ENCODE results near the gene MRPL55. TPM values are rescaled to one million over a fixed set of nuclear protein-coding genes. Genes with fewer than 3 reads are reported as not detected.
A peak's percentile ranks its signal among the peaks of the same experiment; 100 is the strongest.

The MRPL55 gene
- total RNA-seq, 2 experiments from 2014 or later: 67.8 to 68.3 TPM

GRCh38 chr1:228145463-228146416, 36.6 kb upstream of the MRPL55 start:
- ATAC-seq (no peak), DNase-seq (no peak)
- Mint-ChIP-seq H3K27ac (no peak overlapping the region), H3K4me1 (ENCODE audit: low read depth) (peaks cover 30% of the 10 kb centered on the region), H3K9me3 (no peaks in the 10 kb centered on the region), H3K4me3 (no peak overlapping the region), H3K36me3 (ENCODE audit: low read depth) (peaks cover 32% of the 10 kb centered on the region), H3K27me3 (no peaks in the 10 kb centered on the region)
- intact Hi-C loops (cut with micrococcal nuclease): no loop called here
- ChIA-PET CTCF (no interaction called here), POLR2A (no interaction called here)
- TF ChIP-seq CTCF (IDR thresholded peaks at IDR 0.05): no peak

- DNase-seq (no peak), ATAC-seq (no peak)
- ChIA-PET CTCF (no interaction called here), POLR2A (no interaction called here)
- H3K36me3 Mint-ChIP-seq (ENCODE audit: low read depth): peaks cover 35% of the 10 kb centered on the region
- no peaks in the 10 kb centered on the region for H3K9me3 Mint-ChIP-seq
- TF ChIP-seq CTCF (IDR thresholded peaks at IDR 0.05): no peak
- no peaks in the 10 kb centered on the region for H3K27me3 Mint-ChIP-seq
- H3K27ac Mint-ChIP-seq: no peak overlapping the region
- intact Hi-C loops (cut with micrococcal nuclease): no loop called here
- H3K4me3 Mint-ChIP-seq: no peak overlapping the region
- H3K4me1 Mint-ChIP-seq (ENCODE audit: low read depth): peaks cover 30% of the 10 kb centered on the region
Measured at GRCh38 chr1:228144993-228145343, 35.9 kb upstream of the MRPL55 start.

- Mint-ChIP-seq H3K4me3 (peak overlapping the region; percentile 99), H3K27me3 (no peaks in the 10 kb centered on the region), H3K27ac (no peak overlapping the region), H3K9me3 (no peaks in the 10 kb centered on the region), H3K4me1 (ENCODE audit: low read depth) (peaks cover 30% of the 10 kb centered on the region), H3K36me3 (ENCODE audit: low read depth) (peaks cover 35% of the 10 kb centered on the region)
- POLR2A ChIA-PET: no interaction called here
- intact Hi-C loops (cut with micrococcal nuclease): no loop called here
- DNase-seq (no peak), ATAC-seq (no peak)
- no peak for TF ChIP-seq CTCF (IDR thresholded peaks at IDR 0.05)
- CTCF ChIA-PET: no interaction called here
Measured at GRCh38 chr1:228144193-228144992, 35.3 kb upstream of the MRPL55 start.

GRCh38 chr1:228143480-228144192, 34.5 kb upstream of the MRPL55 start:
- intact Hi-C loops (cut with micrococcal nuclease): no loop called here
- H3K4me1 Mint-ChIP-seq (ENCODE audit: low read depth): peaks cover 30% of the 10 kb centered on the region
- H3K27me3 Mint-ChIP-seq: no peaks in the 10 kb centered on the region
- H3K9me3 Mint-ChIP-seq: no peaks in the 10 kb centered on the region
- no peak for TF ChIP-seq CTCF (IDR thresholded peaks at IDR 0.05)
- peaks cover 35% of the 10 kb centered on the region for H3K36me3 Mint-ChIP-seq (ENCODE audit: low read depth)
- ChIA-PET POLR2A (interaction anchor here (0.6 to 5.7 kb wide), 4 partner anchors 9 to 372 kb away, joined by 3 to 59 read pairs (median 10); partner anchors contain the start of gene IBA57), CTCF (interaction anchor here (1.1 to 7.4 kb wide), 4 partner anchors 9 to 22 kb away, joined by 3 to 44 read pairs (median 4); partner anchors contain the start of gene IBA57)
- DNase-seq (no peak), ATAC-seq (no peak)
- H3K4me3 Mint-ChIP-seq: peak overlapping the region; percentile 99
- H3K27ac Mint-ChIP-seq: peak overlapping the region; percentile 99

Data from activated CD8-positive, alpha-beta T cell treated with anti-CD3 and anti-CD28 coated beads for 36 hours (primary cell).